Activated CD4-positive, alpha-beta T cell treated with anti-CD3 and anti-CD28 coated beads for 36 hours (primary cell): ENCODE measurements around the gene XPC. TPM values are rescaled to one million over a fixed set of nuclear protein-coding genes. Genes with fewer than 3 reads are reported as not detected.

Experiments
- ATAC-seq: fragments of 200-7000 bp; cut with Tn5 transposase; one replicate; pipeline ENCODE4 v1.10.0; 2021; ENCODE audit warnings: mild to moderate bottlenecking, moderate library complexity
- CTCF ChIA-PET: fragments of 350-600 bp; sonication (Branson Sonifier 250); formaldehyde crosslinking; loops from one replicate; lab custom pipeline; 2021; ENCODE audit warnings: antibody characterized with exemption; lab: Charles Lee
- POLR2A ChIA-PET: fragments of 350-600 bp; sonication (Branson Sonifier 250); formaldehyde crosslinking; loops from one replicate; lab custom pipeline; 2021; ENCODE audit warnings: antibody characterized with exemption, inconsistent platforms; lab: Charles Lee
- DNase-seq: peaks from one replicate; pipeline ENCODE4 v3.0.0-alpha.2; 2020
- H3K27ac Mint-ChIP-seq: one replicate; pipeline ENCODE4 v1.8.0; 2021; ENCODE audit warnings: mixed read lengths
- H3K27me3 Mint-ChIP-seq: one replicate; pipeline ENCODE4 v1.8.0; 2021; ENCODE audit warnings: mixed read lengths
- H3K36me3 Mint-ChIP-seq: one replicate; pipeline ENCODE4 v1.8.0; 2021; ENCODE audit warnings: low read depth, mixed read lengths
- H3K4me1 Mint-ChIP-seq: one replicate; pipeline ENCODE4 v1.8.0; 2021; ENCODE audit warnings: mixed read lengths
- H3K4me3 Mint-ChIP-seq: one replicate; pipeline ENCODE4 v1.8.0; 2021; ENCODE audit warnings: mild to moderate bottlenecking, moderate library complexity, mixed read lengths
- H3K9me3 Mint-ChIP-seq: one replicate; pipeline ENCODE4 v1.8.0; 2021; ENCODE audit warnings: low read depth, mixed read lengths
- intact Hi-C, 2 experiments: fragments of 100-400 bp; cut with DNase I in 1 of 2; cut with micrococcal nuclease in 1 of 2; formaldehyde crosslinking; loops; one replicate each; pipeline versions ENCODE4 v1.14.2 to v1.15.1; 2022 to 2024; cut with DNase I, micrococcal nuclease
- total RNA-seq, 2 experiments: library from RNA; stranded (reverse); gene quantifications; one replicate each; pipeline ENCODE4 v1.2.3, GENCODE V29; 2021

The XPC gene
- total RNA-seq, 2 experiments from 2014 or later, result 24.3 to 24.7 TPM

- DNase-seq (peak; percentile 56), ATAC-seq (peak; percentile 34)
- ChIA-PET CTCF (interaction anchor here (0.8 to 2.5 kb wide), 6 partner anchors 14 to 246 kb away, joined by 3 to 6 read pairs (median 4); partner anchors contain the start of gene LSM3), POLR2A (interaction anchor here (0.6 to 2.0 kb wide), 3 partner anchors 9 to 36 kb away, joined by 3 to 9 read pairs (median 5); partner anchors contain the start of genes CHCHD4, LSM3, TMEM43 and XPC)
- Mint-ChIP-seq H3K4me3 (peak overlapping the region; percentile 21), H3K27ac (peak overlapping the region; percentile 91), H3K9me3 (no peaks in the 10 kb centered on the region), H3K27me3 (no peaks in the 10 kb centered on the region), H3K36me3 (peaks cover 46% of the 10 kb centered on the region), H3K4me1 (peaks cover 56% of the 10 kb centered on the region)
- intact Hi-C loops, result loop anchor here in 1 of 2 experiments (10.0 kb wide), 1 partner anchor 262 kb away; the partner anchor contains the start of gene SLC6A6
These were observed 35.7 kb downstream of the XPC start for GRCh38 chr3:14142567-14143270.

- peak overlapping the region; percentile 91 for H3K27ac Mint-ChIP-seq
- peaks cover 56% of the 10 kb centered on the region for H3K4me1 Mint-ChIP-seq
- H3K27me3 Mint-ChIP-seq, result no peaks in the 10 kb centered on the region
- intact Hi-C loops, result loop anchor here in 1 of 2 experiments (10.0 kb wide), 1 partner anchor 263 kb away; the partner anchor contains the start of gene SLC6A6
- DNase-seq, result no peak
- H3K4me3 Mint-ChIP-seq, result no peak overlapping the region
- no peaks in the 10 kb centered on the region for H3K9me3 Mint-ChIP-seq
- ATAC-seq, result no peak
- ChIA-PET CTCF (interaction anchor here (0.7 to 2.5 kb wide), 4 partner anchors 13 to 245 kb away, joined by 3 to 6 read pairs (median 5); no protein-coding TSS in a partner anchor), POLR2A (interaction anchor here (2.0 kb wide), 1 partner anchor 17 kb away, joined by 9 read pairs; the partner anchor contains the start of genes CHCHD4 and TMEM43)
- H3K36me3 Mint-ChIP-seq, result peaks cover 43% of the 10 kb centered on the region
These were observed 36.6 kb downstream of the XPC start for GRCh38 chr3:14141602-14142341.

- ChIA-PET POLR2A (no interaction called here), CTCF (interaction anchor here (0.7 to 1.5 kb wide), 2 partner anchors 108 to 244 kb away, joined by 3 to 5 read pairs; no protein-coding TSS in a partner anchor)
- Mint-ChIP-seq H3K4me1 (peaks cover 56% of the 10 kb centered on the region), H3K9me3 (no peaks in the 10 kb centered on the region), H3K4me3 (no peak overlapping the region), H3K36me3 (peaks cover 43% of the 10 kb centered on the region), H3K27ac (no peak overlapping the region), H3K27me3 (no peaks in the 10 kb centered on the region)
- ATAC-seq (no peak), DNase-seq (no peak)
- intact Hi-C loops, result loop anchor here in 1 of 2 experiments (10.0 kb wide), 1 partner anchor 264 kb away; the partner anchor contains the start of gene SLC6A6
These were observed 37.3 kb downstream of the XPC start for GRCh38 chr3:14141144-14141543.

DNA sequence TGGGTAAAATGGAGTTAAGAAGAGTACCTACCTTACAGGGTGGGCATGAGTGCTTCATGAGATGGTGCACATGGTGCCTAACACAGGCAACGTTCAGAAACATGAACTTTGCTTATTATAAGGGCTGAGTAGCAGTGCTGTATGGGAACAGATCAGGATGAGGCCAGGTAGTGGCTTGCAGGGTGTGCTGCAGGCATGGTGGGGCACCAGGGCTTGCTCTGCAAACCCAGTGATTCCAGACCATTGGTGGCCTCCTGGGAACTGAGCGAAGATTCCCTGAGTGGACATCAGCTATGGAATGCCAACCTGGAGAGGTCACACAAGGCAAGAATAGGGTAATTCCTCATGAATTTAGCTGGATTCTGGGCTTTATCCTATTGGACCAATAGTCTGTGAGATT is 37.7 kb downstream of the XPC start:
- POLR2A ChIA-PET, result no interaction called here
- intact Hi-C loops, result loop anchor here in 1 of 2 experiments (10.0 kb wide), 1 partner anchor 264 kb away; the partner anchor contains the start of gene SLC6A6
- peaks cover 44% of the 10 kb centered on the region for H3K36me3 Mint-ChIP-seq
- peaks cover 51% of the 10 kb centered on the region for H3K4me1 Mint-ChIP-seq
- H3K9me3 Mint-ChIP-seq, result no peaks in the 10 kb centered on the region
- CTCF ChIA-PET, result no interaction called here
- H3K27ac Mint-ChIP-seq, result no peak overlapping the region
- no peaks in the 10 kb centered on the region for H3K27me3 Mint-ChIP-seq
- ATAC-seq (no peak), DNase-seq (no peak)
- no peak overlapping the region for H3K4me3 Mint-ChIP-seq

DNA sequence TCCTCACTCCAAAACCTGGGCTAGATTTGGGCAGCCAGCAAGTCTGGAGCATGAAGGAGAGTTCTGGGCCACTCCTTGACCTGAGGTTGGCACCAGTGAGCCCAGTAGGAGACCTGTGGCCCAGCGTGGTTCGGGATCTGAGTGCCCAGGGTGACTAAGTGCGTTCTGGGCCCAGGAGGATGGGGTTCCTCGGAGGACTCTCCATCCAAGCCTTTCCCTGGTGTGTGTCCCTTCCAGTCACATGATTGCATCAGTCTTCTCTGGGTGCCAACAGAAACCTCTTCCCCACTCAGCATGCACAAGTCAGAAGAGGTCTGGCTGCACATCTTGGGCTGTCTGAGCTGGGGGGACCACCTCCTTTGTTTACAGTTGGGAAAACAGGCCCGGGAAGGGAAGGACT is 38.6 kb downstream of the XPC start:
- Mint-ChIP-seq H3K27ac (no peak overlapping the region), H3K9me3 (no peaks in the 10 kb centered on the region), H3K27me3 (no peaks in the 10 kb centered on the region), H3K36me3 (peaks cover 47% of the 10 kb centered on the region), H3K4me3 (no peak overlapping the region), H3K4me1 (peaks cover 44% of the 10 kb centered on the region)
- ATAC-seq (no peak), DNase-seq (no peak)
- ChIA-PET POLR2A (no interaction called here), CTCF (no interaction called here)
- intact Hi-C loops, result loop anchor here in 1 of 2 experiments (10.0 kb wide), 1 partner anchor 265 kb away; the partner anchor contains the start of gene SLC6A6

GRCh38 chr3:14138878-14139655 is 39.3 kb downstream of the XPC start:
- intact Hi-C loops, result no loop called here
- H3K4me3 Mint-ChIP-seq, result no peak overlapping the region
- CTCF ChIA-PET, result no interaction called here
- POLR2A ChIA-PET, result interaction anchor here (0.7 to 1.2 kb wide), 2 partner anchors 32 to 1081 kb away, joined by 3 to 4 read pairs; no protein-coding TSS in a partner anchor
- no peaks in the 10 kb centered on the region for H3K27me3 Mint-ChIP-seq
- H3K27ac Mint-ChIP-seq, result no peak overlapping the region
- no peaks in the 10 kb centered on the region for H3K9me3 Mint-ChIP-seq
- ATAC-seq, result no peak
- no peak for DNase-seq
- peaks cover 37% of the 10 kb centered on the region for H3K4me1 Mint-ChIP-seq
- H3K36me3 Mint-ChIP-seq, result peaks cover 45% of the 10 kb centered on the region

GRCh38 chr3:14138109-14138877 is 40.1 kb downstream of the XPC start:
- H3K4me1 Mint-ChIP-seq, result peaks cover 31% of the 10 kb centered on the region
- intact Hi-C loops, result no loop called here
- no peak overlapping the region for H3K27ac Mint-ChIP-seq
- ChIA-PET CTCF (no interaction called here), POLR2A (interaction anchor here (1.2 kb wide), 1 partner anchor 33 kb away, joined by 3 read pairs; no protein-coding TSS in a partner anchor)
- H3K27me3 Mint-ChIP-seq, result no peaks in the 10 kb centered on the region
- no peak for DNase-seq
- ATAC-seq, result no peak
- no peak overlapping the region for H3K4me3 Mint-ChIP-seq
- H3K36me3 Mint-ChIP-seq, result peaks cover 44% of the 10 kb centered on the region
- no peaks in the 10 kb centered on the region for H3K9me3 Mint-ChIP-seq

DNA sequence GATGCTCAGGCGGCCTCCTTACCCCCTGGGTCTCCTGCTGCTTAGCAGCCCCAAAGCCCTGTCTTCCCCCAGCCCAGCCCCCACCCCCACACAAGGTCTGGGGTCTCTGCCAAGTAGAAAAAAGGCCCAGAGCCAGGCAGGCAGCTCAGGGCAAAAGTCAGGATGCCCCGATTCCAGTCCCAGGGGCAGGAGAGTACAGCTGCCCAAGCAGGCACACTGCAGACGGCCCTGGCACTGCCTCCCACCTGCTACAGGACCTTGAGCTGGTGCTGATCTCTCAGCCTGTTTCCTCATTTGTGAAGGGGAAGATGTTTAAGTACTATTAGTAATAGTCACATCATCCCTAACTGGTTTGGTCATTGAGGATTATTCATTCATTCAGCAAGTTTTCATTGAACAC is 41.0 kb downstream of the XPC start:
- H3K27ac Mint-ChIP-seq, result no peak overlapping the region
- H3K4me1 Mint-ChIP-seq, result peaks cover 22% of the 10 kb centered on the region
- ATAC-seq (no peak), DNase-seq (no peak)
- ChIA-PET POLR2A (no interaction called here), CTCF (no interaction called here)
- H3K9me3 Mint-ChIP-seq, result no peaks in the 10 kb centered on the region
- H3K27me3 Mint-ChIP-seq, result no peaks in the 10 kb centered on the region
- peaks cover 45% of the 10 kb centered on the region for H3K36me3 Mint-ChIP-seq
- intact Hi-C loops, result no loop called here
- H3K4me3 Mint-ChIP-seq, result no peak overlapping the region

- no peak overlapping the region for H3K27ac Mint-ChIP-seq
- ChIA-PET POLR2A (no interaction called here), CTCF (no interaction called here)
- intact Hi-C loops, result no loop called here
- DNase-seq, result no peak
- H3K4me1 Mint-ChIP-seq, result peaks cover 18% of the 10 kb centered on the region
- H3K27me3 Mint-ChIP-seq, result no peaks in the 10 kb centered on the region
- no peak for ATAC-seq
- no peaks in the 10 kb centered on the region for H3K9me3 Mint-ChIP-seq
- H3K36me3 Mint-ChIP-seq, result peaks cover 44% of the 10 kb centered on the region
- H3K4me3 Mint-ChIP-seq, result no peak overlapping the region
These were observed 41.4 kb downstream of the XPC start for GRCh38 chr3:14137004-14137403.

GRCh38 chr3:14135581-14135980 is 42.8 kb downstream of the XPC start:
- Mint-ChIP-seq H3K9me3 (no peaks in the 10 kb centered on the region), H3K4me3 (no peak overlapping the region), H3K27me3 (no peaks in the 10 kb centered on the region), H3K4me1 (peaks cover 4% of the 10 kb centered on the region), H3K36me3 (peaks cover 50% of the 10 kb centered on the region), H3K27ac (no peak overlapping the region)
- DNase-seq, result no peak
- ChIA-PET POLR2A (no interaction called here), CTCF (no interaction called here)
- no peak for ATAC-seq
- intact Hi-C loops, result no loop called here
